ENCODE measurements around the gene ACADVL.

- TF ChIP-seq CTCF (IDR thresholded peaks at IDR 0.05), result no peak
- TF ChIP-seq POLR2A (IDR thresholded peaks at IDR 0.05), result no peak
Observed at GRCh38 chr17:7233701-7234082, 14.0 kb downstream of the ACADVL start.

Measured in esophagus squamous epithelium (tissue), 4 donors.